ENCODE data around the gene PTTG1. TPM values are rescaled to one million over a fixed set of nuclear protein-coding genes. Genes with fewer than 3 reads are reported as not detected.

Gene PTTG1
- polyA plus RNA-seq, 2 of the 4 experiments (the other 2 are of a cell fraction), result 222 to 227 TPM

DNA sequence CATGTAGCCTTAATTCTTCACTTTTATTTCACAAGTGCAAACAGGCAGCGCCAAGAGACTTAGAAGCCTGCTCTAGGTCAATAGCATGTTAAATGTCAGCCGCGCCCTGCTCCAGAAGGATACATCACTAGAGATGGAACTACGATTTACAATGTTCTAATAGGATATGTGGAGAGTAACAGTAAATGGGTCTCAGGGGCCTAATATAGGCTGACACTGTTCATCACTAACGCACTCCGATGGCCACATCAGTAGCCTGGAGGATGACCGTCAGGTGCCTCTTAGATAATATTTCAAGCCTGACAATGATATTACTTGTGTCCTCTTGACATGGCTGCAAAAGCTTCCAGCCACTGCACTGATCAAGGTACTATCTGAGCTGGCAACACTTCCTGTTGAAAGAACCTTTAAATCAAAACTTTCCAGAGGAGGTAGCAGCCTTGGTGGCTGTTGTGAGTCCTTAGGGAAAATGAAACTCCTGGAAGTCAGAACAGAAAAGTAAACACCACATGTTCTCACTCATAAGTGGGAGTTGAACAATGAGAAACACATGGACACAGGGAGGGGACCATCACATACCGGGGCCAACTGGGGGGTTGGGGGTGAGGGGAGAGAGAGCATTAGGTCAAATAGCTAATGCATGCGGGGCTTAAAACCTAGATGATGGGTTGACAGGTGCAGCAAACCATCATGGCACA, 35.0 kb downstream of the PTTG1 start:
- 72% methylated on average over 9 of the region's 9 CpGs for WGBS (ENCODE audit: missing lambda C conversion rate)
- ChIA-PET CTCF (interaction anchor here (1.0 kb wide), 1 partner anchor 17 kb away, joined by 3 read pairs; no protein-coding TSS in a partner anchor), POLR2A (no interaction called here)
- no peak for DNase-seq (ENCODE audit: low read depth in 1 of 2, low spot score in 1 of 2)
- Histone ChIP-seq H3K4me2 (no peak overlapping the region), H3K4me3 (no peak overlapping the region), H3K27ac (no peak overlapping the region), H3K9me3 (no peaks in the 10 kb centered on the region), H3K4me1 (no peaks in the 10 kb centered on the region)
- TF ChIP-seq HOXB5 (CRISPR knock-in tag; IDR thresholded peaks at IDR 0.05) (no peak), ZSCAN20 (CRISPR knock-in tag; IDR thresholded peaks at IDR 0.05) (no peak), MYC (IDR thresholded peaks at IDR 0.05; ENCODE audit: borderline replicate concordance, low read length) (no peak), CHD4 (IDR thresholded peaks at IDR 0.05; ENCODE audit: borderline replicate concordance) (no peak), HMGXB4 (CRISPR knock-in tag; IDR thresholded peaks at IDR 0.05; ENCODE audit: borderline replicate concordance) (no peak), RAD21 (conservative IDR thresholded peaks at IDR 0.05 in 1 of 2, IDR thresholded peaks at IDR 0.05 in 1 of 2) (no peak), RFX5 (IDR thresholded peaks at IDR 0.05) (no peak), SREBF2 (IDR thresholded peaks at IDR 0.05) (no peak), HDAC2 (IDR thresholded peaks at IDR 0.05) (no peak), GATA3 (IDR thresholded peaks at IDR 0.05; ENCODE audit: borderline replicate concordance) (no peak), BHLHE40 (IDR thresholded peaks at IDR 0.05; ENCODE audit: low read depth, low read length) (no peak), JUN (IDR thresholded peaks at IDR 0.05) (no peak)
- TF ChIP-seq, protein P1, sequence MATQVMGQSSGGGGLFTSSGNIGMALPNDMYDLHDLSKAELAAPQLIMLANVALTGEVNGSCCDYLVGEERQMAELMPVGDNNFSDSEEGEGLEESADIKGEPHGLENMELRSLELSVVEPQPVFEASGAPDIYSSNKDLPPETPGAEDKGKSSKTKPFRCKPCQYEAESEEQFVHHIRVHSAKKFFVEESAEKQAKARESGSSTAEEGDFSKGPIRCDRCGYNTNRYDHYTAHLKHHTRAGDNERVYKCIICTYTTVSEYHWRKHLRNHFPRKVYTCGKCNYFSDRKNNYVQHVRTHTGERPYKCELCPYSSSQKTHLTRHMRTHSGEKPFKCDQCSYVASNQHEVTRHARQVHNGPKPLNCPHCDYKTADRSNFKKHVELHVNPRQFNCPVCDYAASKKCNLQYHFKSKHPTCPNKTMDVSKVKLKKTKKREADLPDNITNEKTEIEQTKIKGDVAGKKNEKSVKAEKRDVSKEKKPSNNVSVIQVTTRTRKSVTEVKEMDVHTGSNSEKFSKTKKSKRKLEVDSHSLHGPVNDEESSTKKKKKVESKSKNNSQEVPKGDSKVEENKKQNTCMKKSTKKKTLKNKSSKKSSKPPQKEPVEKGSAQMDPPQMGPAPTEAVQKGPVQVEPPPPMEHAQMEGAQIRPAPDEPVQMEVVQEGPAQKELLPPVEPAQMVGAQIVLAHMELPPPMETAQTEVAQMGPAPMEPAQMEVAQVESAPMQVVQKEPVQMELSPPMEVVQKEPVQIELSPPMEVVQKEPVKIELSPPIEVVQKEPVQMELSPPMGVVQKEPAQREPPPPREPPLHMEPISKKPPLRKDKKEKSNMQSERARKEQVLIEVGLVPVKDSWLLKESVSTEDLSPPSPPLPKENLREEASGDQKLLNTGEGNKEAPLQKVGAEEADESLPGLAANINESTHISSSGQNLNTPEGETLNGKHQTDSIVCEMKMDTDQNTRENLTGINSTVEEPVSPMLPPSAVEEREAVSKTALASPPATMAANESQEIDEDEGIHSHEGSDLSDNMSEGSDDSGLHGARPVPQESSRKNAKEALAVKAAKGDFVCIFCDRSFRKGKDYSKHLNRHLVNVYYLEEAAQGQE (IDR thresholded peaks at IDR 0.05), result no peak
- TF ChIP-seq, protein P2, sequence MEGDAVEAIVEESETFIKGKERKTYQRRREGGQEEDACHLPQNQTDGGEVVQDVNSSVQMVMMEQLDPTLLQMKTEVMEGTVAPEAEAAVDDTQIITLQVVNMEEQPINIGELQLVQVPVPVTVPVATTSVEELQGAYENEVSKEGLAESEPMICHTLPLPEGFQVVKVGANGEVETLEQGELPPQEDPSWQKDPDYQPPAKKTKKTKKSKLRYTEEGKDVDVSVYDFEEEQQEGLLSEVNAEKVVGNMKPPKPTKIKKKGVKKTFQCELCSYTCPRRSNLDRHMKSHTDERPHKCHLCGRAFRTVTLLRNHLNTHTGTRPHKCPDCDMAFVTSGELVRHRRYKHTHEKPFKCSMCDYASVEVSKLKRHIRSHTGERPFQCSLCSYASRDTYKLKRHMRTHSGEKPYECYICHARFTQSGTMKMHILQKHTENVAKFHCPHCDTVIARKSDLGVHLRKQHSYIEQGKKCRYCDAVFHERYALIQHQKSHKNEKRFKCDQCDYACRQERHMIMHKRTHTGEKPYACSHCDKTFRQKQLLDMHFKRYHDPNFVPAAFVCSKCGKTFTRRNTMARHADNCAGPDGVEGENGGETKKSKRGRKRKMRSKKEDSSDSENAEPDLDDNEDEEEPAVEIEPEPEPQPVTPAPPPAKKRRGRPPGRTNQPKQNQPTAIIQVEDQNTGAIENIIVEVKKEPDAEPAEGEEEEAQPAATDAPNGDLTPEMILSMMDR (IDR thresholded peaks at IDR 0.05), result no peak
- TF ChIP-seq, protein P3, sequence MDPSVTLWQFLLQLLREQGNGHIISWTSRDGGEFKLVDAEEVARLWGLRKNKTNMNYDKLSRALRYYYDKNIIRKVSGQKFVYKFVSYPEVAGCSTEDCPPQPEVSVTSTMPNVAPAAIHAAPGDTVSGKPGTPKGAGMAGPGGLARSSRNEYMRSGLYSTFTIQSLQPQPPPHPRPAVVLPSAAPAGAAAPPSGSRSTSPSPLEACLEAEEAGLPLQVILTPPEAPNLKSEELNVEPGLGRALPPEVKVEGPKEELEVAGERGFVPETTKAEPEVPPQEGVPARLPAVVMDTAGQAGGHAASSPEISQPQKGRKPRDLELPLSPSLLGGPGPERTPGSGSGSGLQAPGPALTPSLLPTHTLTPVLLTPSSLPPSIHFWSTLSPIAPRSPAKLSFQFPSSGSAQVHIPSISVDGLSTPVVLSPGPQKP (IDR thresholded peaks at IDR 0.05; ENCODE audit: low read depth, low read length), result no peak
- FAIRE-seq, result no peak
- no peak for ATAC-seq

DNA sequence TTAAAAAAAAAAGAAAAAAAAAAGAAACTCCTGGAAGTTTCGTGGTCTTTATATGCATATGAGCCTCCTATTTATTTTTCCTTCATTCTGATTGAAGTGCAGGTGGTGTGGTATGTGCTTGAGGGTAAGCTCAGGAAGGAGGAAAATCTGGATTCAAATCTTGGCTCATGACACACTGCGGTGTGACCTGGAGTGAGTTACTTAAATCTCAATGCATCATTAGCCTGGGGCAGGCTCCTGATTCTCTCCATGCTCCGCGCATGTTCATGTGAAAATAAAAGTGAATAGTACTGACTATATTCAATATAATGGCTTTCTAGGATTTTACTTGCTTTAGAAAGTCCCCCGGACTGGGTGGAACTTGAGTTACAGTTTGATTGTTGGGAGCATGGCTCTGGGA, 35.6 kb downstream of the PTTG1 start:
- FAIRE-seq (no peak), ATAC-seq (no peak)

More for the DNA sequence above, 35.6 kb downstream of the PTTG1 start:
- 76% methylated on average over 5 of the region's 5 CpGs for WGBS (ENCODE audit: missing lambda C conversion rate)
- Histone ChIP-seq H3K27ac (no peak overlapping the region), H3K4me3 (no peak overlapping the region), H3K4me1 (no peaks in the 10 kb centered on the region), H3K4me2 (no peak overlapping the region), H3K9me3 (no peaks in the 10 kb centered on the region)
- POLR2A ChIA-PET, result no interaction called here
- CTCF ChIA-PET, result interaction anchor here (1.0 kb wide), 1 partner anchor 18 kb away, joined by 3 read pairs; no protein-coding TSS in a partner anchor
- DNase-seq (ENCODE audit: low read depth in 1 of 2, low spot score in 1 of 2), result no peak
- TF ChIP-seq RARB (CRISPR knock-in tag; IDR thresholded peaks at IDR 0.05) (no peak), CBX8 (IDR thresholded peaks at IDR 0.05) (no peak), PHF8 (IDR thresholded peaks at IDR 0.05; ENCODE audit: borderline replicate concordance, low read depth) (no peak), GATA3 (IDR thresholded peaks at IDR 0.05; ENCODE audit: borderline replicate concordance) (no peak), FOSB (CRISPR knock-in tag; IDR thresholded peaks at IDR 0.05) (no peak), ZNF302 (CRISPR knock-in tag; IDR thresholded peaks at IDR 0.05) (no peak), JUN (IDR thresholded peaks at IDR 0.05) (no peak)
- TF ChIP-seq, protein P3 (IDR thresholded peaks at IDR 0.05; ENCODE audit: low read depth, low read length), result no peak

All from A549 (cell line).